ENCODE results near the gene PRPF38B.

PRPF38B gene

GRCh38 chr1:108715932-108716331, 23.8 kb downstream of the PRPF38B start:
- no peak overlapping the region for H3K4me3 ChIP-seq
- no peak overlapping the region for H3K27ac ChIP-seq

- H3K27ac ChIP-seq = no peak overlapping the region
- no peak overlapping the region for H3K4me3 ChIP-seq
These were observed 24.5 kb downstream of the PRPF38B start for GRCh38 chr1:108716437-108717230.

- Histone ChIP-seq H3K27ac (no peak overlapping the region), H3K4me3 (no peak overlapping the region)
These were observed 25.7 kb downstream of the PRPF38B start for GRCh38 chr1:108717774-108718316.

DNA sequence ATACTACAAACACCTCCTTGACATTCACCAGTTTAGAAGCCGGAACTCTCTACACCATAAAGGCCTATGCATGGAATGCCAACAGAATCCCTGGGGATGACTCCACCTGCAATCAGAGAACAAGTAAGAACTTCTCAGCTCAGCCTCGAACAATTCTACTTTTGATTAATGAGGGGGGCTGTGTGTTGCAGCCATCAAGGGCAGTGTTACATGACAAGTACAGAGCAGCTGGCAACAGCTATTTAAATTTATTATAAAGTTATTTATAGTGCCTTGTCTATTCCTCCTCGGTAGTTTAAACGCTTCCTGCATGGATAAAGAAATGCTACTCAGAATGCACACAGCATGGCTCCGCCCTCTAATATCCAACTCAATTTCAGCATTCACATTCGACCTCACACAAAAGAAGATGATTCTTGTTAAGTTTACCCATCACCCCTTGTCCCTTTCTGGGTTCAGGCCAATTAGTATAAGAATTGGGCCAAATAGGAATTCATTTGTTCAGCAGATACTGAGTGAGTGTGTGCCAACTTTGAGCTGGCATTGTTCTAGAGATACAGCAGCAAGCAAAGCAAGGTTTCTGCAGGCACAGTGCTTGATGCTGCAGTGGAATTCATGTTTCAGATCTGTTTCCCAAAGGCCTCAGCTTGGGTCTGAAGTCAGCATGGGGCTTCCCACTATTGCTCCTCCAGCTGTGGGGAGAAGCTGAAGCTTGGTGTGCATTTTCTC, 27.0 kb downstream of the PRPF38B start:
- Histone ChIP-seq H3K27ac (no peak overlapping the region), H3K4me3 (no peak overlapping the region)

DNA sequence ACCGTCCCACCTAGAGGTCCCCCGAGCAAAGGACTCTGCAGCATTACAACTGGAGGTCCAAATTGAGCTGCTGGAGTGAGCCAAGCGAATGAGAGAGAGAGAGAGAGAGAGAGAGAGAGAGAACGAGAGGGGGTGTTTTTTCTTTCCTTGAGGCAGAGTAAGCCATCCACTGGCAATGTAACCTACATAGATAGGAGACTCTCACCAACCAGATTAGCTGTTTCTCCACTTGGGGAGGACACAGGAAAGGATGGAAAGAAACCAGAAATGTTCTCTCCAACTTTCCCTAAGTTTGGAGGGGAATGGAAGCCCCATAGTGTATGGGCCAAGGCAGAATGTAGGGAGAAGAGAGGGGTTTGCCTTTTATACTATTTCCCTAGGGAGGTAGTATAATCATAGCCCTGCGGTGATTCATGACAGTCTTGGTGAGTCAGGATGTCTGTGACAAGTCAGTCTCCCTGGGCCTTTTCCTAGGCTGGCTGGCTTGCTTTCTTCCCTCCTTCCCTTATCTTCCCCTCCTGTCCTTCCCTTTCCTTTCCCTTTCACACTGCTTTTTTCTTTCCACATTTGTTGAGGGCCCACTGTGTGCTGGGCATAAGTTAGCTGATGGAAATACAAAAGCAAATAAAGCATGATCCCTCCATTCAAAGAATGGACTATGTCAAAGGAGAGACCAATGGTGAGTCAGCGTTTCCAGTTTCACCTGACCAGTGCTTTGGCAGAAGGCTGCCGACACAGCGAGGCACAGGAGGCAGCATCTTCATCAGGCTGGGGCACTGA, 27.7 kb downstream of the PRPF38B start:
- no peak overlapping the region for H3K27ac ChIP-seq

GRCh38 chr1:108722292-108722691, 30.2 kb downstream of the PRPF38B start:
- no peak overlapping the region for H3K4me3 ChIP-seq
- H3K27ac ChIP-seq = no peak overlapping the region

More for the DNA sequence above, 27.7 kb downstream of the PRPF38B start:
- no peak overlapping the region for H3K4me3 ChIP-seq

GRCh38 chr1:108725906-108726305, 33.8 kb downstream of the PRPF38B start:
- Histone ChIP-seq H3K4me3 (no peak overlapping the region), H3K27ac (no peak overlapping the region)

DNA sequence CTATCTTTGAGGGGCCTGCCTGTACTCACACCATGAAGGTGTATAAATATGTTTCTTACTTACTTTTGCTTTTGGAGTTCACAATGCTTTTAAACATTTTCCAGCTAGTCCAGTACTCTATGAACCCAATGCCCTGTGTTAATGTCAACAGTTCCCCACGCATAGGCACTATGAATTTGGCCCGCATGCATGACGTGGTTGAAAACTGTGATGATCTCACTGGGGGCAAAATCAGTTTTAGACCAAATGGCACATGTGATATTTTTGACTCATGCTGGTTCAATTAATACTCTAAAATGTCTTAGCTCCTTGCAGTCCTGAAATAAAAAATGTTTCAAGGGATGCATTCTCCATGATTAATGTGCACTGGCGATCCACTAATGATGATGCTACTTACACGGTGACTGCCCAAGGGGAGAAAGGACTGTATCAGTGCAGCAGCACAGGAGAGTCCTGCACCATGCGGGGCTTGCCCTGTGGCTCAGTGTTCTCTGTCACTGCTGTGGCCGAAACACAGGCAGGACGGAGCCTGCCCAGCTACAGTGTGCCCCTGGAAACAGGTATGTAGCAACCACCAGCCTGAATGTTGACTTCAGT, 36.3 kb downstream of the PRPF38B start:
- Histone ChIP-seq H3K27ac (no peak overlapping the region), H3K4me3 (no peak overlapping the region)

DNA sequence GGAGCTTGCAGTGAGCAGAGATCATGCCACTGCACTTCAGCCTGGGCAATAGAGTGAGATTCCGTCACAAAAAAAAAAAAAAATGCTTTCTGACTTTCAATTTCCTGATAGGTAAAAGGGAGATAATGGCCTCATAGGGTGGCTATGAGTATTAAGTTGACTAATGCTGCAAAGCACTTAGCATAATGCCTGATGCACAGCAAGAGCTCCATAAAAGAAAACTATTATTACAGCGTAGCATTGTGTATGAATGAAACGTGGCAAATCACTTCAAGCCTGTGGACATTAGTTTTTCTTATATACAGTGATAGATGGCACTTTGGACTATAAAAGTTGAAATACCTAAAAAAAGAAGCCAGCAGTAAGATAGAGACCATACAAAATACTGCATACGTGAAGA, 37.4 kb downstream of the PRPF38B start:
- Histone ChIP-seq H3K27ac (no peak overlapping the region), H3K4me3 (no peak overlapping the region)

DNA sequence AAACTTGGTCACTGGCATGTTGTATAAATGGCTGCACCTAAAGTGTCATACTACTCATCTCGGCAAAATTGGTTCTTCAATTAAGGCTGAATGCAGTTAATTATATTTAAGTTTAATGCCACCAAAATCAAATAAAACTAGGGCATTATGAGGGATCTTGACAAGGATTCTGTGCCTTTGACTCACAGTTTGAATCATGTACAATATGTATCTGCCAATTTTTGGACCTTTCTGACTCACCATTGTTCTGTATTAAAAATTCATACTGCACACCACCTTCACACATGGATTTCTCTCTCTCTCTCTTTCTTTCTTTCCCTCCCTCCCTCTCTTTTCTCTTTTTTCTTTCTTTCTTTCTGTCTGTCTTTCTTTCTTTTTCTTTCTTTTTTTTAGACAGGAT, 40.3 kb downstream of the PRPF38B start:
- H3K4me3 ChIP-seq = no peak overlapping the region
- H3K27ac ChIP-seq = no peak overlapping the region

GRCh38 chr1:108734171-108734865, 42.2 kb downstream of the PRPF38B start:
- H3K27ac ChIP-seq = no peak overlapping the region
- no peak overlapping the region for H3K4me3 ChIP-seq

DNA sequence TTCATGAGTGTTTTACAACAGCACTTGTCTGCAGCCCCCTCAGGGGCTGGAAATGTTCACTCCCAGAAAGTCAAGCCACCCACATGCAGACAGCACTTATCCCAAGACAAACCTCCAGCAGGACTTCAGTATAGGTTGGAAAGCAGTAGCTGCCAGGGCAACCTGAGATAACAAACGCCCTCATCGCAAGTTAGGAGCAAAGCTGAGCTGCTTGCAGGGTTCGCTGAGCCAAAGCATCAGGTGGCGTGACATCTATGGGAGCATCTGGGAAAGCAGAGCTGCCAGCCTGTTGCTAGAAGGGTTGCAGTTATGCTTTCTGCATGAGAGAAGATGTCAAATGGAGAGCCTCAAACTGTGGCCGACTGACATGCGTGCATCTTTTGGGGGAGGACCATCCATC, 50.1 kb downstream of the PRPF38B start:
- no peak overlapping the region for H3K27ac ChIP-seq
- H3K4me3 ChIP-seq = no peak overlapping the region

GRCh38 chr1:108745980-108746381, 53.9 kb downstream of the PRPF38B start:
- Histone ChIP-seq H3K27ac (peak overlapping the region in 14 of 21 experiments; percentile 17 to 99 (median 96)), H3K4me3 (peak overlapping the region in 2 of 7 experiments; percentile 61 to 80)

GRCh38 chr1:108746382-108747170, 54.5 kb downstream of the PRPF38B start, which contains the start of gene STXBP3:
STXBP3 (plus strand) TSS chr1:108746674; CDS start chr1:108746738, 64 bp downstream.
- peak within 1 kb of the TSS; percentile 87 to 99 (median 97) for H3K27ac ChIP-seq
- peak within 1 kb of the TSS; percentile 61 to 91 (median 82) for H3K4me3 ChIP-seq

DNA sequence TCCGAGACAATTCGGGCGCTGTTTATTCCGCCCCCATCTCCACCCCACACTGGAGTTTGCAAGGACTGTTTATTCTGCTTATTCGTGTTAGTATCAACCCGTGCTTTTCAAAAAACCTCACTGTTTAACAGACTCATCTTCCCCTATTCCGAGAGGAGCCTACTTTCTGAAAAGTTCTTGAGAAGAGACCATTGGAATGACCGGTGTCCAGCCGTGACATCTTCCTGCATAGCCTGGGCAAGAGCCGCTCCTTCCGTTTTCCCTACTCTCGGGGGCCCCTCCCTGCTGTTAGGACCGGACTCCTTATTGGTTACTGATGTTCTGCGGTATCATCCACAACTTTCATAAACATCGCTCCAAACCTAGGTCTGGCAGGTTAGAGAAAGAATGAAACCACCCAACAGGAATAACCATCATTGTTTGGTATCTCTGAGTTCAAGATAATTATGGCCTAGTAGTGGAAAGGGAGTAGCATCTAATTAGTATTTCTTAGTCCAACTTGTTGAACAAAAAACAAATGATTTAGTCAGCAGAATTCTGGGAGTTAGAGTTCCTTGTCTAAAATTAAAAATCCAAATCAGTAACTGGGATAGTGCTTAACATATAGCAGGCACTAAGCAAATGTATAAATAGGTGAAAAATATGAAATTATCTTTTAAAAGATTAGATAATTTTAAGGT, 55.2 kb downstream of the PRPF38B start:
- Histone ChIP-seq H3K4me3 (peak overlapping the region; percentile 61 to 91 (median 82)), H3K27ac (peak overlapping the region; percentile 87 to 99 (median 97))

DNA sequence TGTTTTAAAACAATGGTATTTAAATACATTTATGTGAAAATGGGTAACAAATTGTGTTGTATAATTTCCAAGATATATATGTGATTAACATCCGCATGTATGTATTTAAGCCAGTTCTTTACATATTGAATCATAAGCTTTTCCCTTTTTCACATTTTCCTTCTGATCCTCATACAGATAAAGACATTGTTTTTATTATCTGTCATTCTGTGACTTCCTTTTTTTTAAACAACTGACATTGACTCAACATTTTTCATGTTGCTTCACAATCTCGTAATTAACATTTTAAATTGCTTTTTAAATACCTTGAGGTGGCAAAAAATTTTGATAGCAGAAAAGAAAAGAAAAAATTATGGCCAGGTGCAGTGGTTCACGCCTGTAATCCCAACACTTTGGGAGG, 55.8 kb downstream of the PRPF38B start:
- H3K27ac ChIP-seq = peak overlapping the region in 6 of 21 experiments; percentile 96 to 98 (median 97)
- H3K4me3 ChIP-seq = peak overlapping the region in 2 of 7 experiments; percentile 82 to 84

DNA sequence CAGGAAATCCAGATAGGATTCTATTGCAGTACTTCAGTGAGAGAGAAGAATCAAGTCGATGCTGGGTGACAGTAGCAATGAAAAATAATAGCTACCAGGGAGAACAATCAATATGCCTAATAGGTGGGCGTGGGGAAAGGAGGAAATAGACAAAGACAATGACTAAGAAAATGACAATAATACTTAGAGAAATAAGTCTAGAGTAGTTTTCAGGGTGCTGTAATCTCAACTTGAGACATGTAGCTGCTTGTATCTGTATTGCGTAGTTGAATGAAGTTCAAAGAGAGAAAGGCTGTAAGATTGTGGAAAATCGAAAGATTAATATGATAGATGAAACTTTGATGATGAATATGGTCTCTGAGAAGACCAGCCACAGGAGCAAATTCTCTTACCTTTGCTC, 57.0 kb downstream of the PRPF38B start:
- H3K4me3 ChIP-seq = no peak overlapping the region
- no peak overlapping the region for H3K27ac ChIP-seq

Measured in skin epidermis (tissue), 12 donors.